Motor neuron (in vitro differentiated cells): ENCODE measurements around the gene BIN1. TPM values are rescaled to one million over a fixed set of nuclear protein-coding genes. Genes with fewer than 3 reads are reported as not detected.
A peak's percentile ranks its signal among the peaks of the same experiment; 100 is the strongest.

Source experiments
- ATAC-seq, 8 experiments: fragments of 200-7000 bp; cut with Tn5 transposase; replicated peaks in 6 of 8; 2 replicates each; pipeline ENCODE4 v1.8.0; 2021; ENCODE audit warnings: mild to moderate bottlenecking in 8 of 8, moderate library complexity in 8 of 8
- H3K27ac ChIP-seq, 2 donors: fragments of 250-450 bp; sonication (Bioruptor Pico); 2 replicates each; pipeline ENCODE4 v1.9.0; 2021; ENCODE audit warnings: antibody characterized with exemption in 2 of 2, mild to moderate bottlenecking in 2 of 2, moderate library complexity in 1 of 2
- H3K4me1 ChIP-seq, 2 donors: fragments of 250-450 bp; sonication (Bioruptor Pico); replicated peaks in 1 of 2; 2 replicates each; pipeline ENCODE4 v1.6.1; 2021; ENCODE audit warnings: antibody characterized with exemption in 2 of 2, mild to moderate bottlenecking in 2 of 2, moderate library complexity in 1 of 2
- H3K4me3 ChIP-seq, 5 donors: fragments of 250-450 bp; sonication (Bioruptor Pico); 2 replicates each; pipeline ENCODE4 v1.9.0; 2021; ENCODE audit warnings: antibody characterized with exemption in 5 of 5, mild to moderate bottlenecking in 5 of 5, moderate library complexity in 4 of 5
- WGBS, 10 experiments: fragments of 450-650 bp; shearing (Covaris generic); methylation state at CpG; one replicate each; pipeline ENCODE4 v1.0.0; 2022; 5-methylcytosine and 5-hydroxymethylcytosine counted together
- in situ Hi-C, 9 experiments: fragments of 400-800 bp; cut with MboI; loops; one replicate each; pipeline ENCODE4 v1.15.0; 2021; ENCODE audit warnings: low sequenced_read_pairs in 9 of 9, low pct_unique_long_range_greater_than_20kb in 2 of 9; ENCODE audit not compliant: unreplicated experiment in 9 of 9
- total RNA-seq, 8 experiments: library from RNA; unstranded; fragments of 300-600 nt; gene quantifications; 2 replicates each; pipeline versions ENCODE4 v1.2.3 to v1.2.4, GENCODE V29; 2022

The BIN1 gene
- total RNA-seq, 8 experiments from 2014 or later, result 44.7 to 107 (median 49.6) TPM

DNA sequence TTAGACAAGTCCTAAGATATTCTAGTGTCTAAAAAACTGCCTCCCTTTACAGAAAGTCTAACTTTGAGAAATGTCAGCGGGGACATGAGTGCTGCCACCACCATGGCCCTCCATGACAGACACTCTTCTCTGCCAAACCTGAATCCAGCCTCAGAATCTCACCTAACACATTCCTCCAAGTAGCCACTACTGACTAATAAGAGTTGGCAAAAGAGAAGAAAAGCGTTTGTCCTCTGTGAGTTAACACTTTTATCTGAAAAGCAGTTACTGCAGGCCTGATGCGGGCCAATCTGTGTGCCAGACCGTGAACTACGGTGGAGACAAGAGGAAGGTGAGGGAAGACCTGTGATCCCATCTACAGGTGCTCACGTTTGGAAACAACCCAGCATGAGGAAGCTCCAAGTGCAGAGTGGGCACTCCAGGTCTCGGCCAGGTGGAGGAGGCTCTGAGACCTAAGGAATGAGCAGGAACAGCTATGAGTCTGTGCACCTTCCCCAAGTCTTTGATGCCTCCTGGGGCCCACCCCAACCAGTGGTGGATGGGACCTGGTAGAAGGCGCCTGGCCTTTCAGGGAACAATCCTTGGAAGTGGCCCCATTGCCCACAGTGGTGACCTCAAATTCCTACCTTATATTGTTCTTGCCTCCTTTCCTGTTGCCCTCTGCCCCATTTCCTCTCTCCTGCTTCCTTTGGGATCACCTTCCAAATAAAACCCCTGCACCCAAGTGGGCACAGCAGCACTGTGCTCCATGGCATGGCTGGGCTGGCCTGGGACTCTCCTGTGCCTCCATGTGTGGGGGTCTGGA is 91.6 kb downstream of the BIN1 start:
- in situ Hi-C loops, result no loop called here
- H3K27ac ChIP-seq, result no peak overlapping the region
- no peak overlapping the region for H3K4me3 ChIP-seq
- ATAC-seq, result no peak
- WGBS, 10 experiments, result 62 to 100% (median 83%) methylated on average over 1 to 7 of the region's 8 CpGs; no CpG with 5 or more reads in 4 of the 10 experiments
- no peaks in the 10 kb centered on the region for H3K4me1 ChIP-seq

DNA sequence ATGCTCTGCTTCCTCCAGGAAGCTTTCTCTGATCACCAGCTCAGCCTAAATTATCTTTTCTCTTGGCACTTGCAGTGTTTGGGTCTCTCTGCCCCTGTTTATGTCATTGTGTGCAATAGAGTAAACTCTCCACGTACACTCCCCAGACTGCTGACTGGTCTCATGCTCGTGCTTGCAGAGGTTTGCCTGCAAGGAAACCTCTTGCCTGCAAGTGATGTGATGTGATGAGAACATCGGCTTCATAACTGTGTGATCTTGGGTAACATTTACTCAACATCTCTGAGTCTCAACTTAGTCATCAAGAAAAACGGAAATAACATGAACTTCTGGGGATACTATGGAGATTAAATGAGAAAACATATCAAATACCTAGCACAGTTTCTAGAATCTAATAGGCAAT is 92.3 kb downstream of the BIN1 start:
- in situ Hi-C loops, result no loop called here
- Histone ChIP-seq H3K4me1 (no peaks in the 10 kb centered on the region), H3K4me3 (no peak overlapping the region), H3K27ac (no peak overlapping the region)
- WGBS, 10 experiments, result 0 to 76% (median 58%) methylated on average over 2 to 4 of the region's 4 CpGs; no CpG with 5 or more reads in 3 of the 10 experiments
- peak in 4 of 8 experiments; percentile 34 to 88 (median 52) for ATAC-seq

DNA sequence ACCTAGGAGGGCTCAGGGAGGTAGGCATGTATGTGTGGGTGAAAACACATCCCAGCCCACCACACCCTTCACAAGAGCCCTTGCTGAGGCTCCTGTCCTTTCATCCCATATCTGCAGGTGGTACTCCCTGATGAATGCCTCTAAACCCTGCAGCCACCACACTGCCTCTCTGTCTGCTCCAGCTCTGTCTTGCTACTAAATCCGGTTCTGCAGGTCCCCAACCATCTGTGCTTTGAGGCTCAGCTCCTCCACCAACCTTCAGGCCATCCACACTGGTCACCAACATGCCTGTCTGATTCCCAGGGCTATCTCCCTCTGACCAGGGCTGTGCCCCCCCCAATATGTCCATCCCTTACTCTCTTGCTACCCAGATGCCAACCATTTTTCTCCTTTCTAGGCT is 92.7 kb downstream of the BIN1 start:
- Histone ChIP-seq H3K4me3 (no peak overlapping the region), H3K4me1 (no peaks in the 10 kb centered on the region), H3K27ac (no peak overlapping the region)
- 17 to 63% methylated on average over 1 of the region's 1 CpG; no CpG with 5 or more reads in 8 of the 10 experiments for WGBS, 10 experiments
- in situ Hi-C loops, result no loop called here
- no peak for ATAC-seq

DNA sequence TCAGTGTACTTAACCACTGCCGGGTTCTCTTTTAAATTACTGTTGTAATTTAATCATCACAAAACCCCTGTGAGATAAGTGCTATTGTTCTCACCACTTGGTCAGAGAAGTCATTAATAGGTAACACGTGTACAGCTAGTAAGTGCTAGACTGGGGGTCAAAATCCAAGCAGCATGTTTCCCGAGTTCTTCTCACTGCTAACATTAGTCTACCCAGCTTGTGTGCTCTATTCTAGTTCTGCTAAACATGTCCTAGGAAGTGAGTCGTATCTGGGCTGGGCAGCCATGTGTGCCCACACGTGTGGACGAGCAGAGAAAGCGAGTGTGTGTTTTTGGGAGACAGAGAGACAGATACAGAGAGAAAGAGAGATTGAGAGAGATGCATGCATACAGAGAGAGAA is 94.1 kb downstream of the BIN1 start:
- H3K4me1 ChIP-seq, result no peaks in the 10 kb centered on the region
- H3K27ac ChIP-seq, result no peak overlapping the region
- 28 to 100% (median 71%) methylated on average over 1 to 7 of the region's 7 CpGs for WGBS, 10 experiments
- no peak for ATAC-seq
- H3K4me3 ChIP-seq, result no peak overlapping the region
- in situ Hi-C loops, result no loop called here

DNA sequence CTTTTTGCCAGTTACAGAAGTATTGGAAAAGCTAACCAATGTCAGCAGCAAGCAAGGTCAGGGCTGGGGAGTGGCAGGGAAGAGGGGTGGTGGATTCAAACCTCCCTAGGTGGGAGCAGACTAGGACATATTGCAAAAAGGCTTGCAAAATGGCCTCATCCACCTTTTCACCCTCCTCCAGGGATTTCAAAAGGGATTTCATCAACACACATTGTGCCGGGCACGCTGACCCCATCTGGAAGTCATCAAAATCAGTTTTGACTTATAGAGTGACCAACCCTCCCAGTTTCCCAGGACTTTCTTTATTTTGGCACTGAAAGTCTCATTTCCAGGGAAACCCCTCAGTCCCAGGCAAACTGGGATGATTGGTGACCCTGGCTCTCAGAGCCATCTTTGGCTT is 94.7 kb downstream of the BIN1 start:
- H3K27ac ChIP-seq, result no peak overlapping the region
- H3K4me1 ChIP-seq, result no peaks in the 10 kb centered on the region
- in situ Hi-C loops, result no loop called here
- no peak overlapping the region for H3K4me3 ChIP-seq
- WGBS, 10 experiments, result 7 to 100% (median 79%) methylated on average over 1 to 2 of the region's 2 CpGs; no CpG with 5 or more reads in 4 of the 10 experiments
- peak in 1 of 8 experiments; percentile 17 for ATAC-seq

DNA sequence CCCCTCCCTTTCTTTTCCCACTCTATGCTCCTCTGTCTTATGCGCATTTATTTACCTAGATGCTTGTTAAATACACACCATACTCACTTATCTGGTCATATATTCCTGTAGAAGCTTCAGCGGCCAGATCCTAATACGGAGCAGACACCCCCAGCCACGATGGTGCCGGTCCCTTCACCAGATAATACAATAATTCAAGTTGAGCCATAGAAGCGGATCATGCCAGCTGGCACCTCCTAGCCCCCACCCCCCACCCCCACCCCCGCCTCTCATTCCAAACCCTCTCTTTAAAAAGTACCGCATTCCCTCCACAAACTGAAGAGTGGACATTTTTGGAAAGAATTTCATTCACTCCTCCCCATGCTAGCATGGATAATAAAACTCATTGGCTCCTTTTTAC is 95.2 kb downstream of the BIN1 start:
- Histone ChIP-seq H3K27ac (no peak overlapping the region), H3K4me1 (no peaks in the 10 kb centered on the region), H3K4me3 (no peak overlapping the region)
- peak in 1 of 8 experiments; percentile 18 for ATAC-seq
- in situ Hi-C loops, result no loop called here
- 14 to 100% (median 96%) methylated on average over 1 to 5 of the region's 8 CpGs; no CpG with 5 or more reads in 3 of the 10 experiments for WGBS, 10 experiments

DNA sequence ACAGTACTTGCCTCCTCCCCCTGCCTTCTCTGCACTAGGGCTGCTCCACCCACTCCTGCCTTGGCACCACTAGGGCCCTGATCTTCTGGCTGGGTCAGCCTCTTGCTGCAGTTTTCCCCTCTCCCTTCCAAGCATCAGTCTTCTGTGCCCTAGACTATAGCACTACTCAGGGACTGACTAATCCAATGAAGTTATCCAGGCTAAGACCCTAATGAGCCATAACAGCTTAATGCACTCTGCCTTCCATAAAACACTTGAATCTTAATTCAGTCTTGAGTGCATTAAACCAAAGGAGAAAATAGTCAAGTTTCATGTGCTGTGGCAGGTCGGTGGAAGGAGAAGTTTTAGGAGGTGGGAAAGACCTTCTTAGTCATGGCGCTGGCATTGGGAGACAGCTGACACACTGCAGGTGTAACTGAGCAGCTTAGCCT is 95.7 kb downstream of the BIN1 start:
- Histone ChIP-seq H3K27ac (no peak overlapping the region), H3K4me1 (no peaks in the 10 kb centered on the region), H3K4me3 (no peak overlapping the region)
- ATAC-seq, result peak in 2 of 8 experiments; percentile 25 to 27
- 40 to 93% (median 73%) methylated on average over 1 to 2 of the region's 2 CpGs; no CpG with 5 or more reads in 3 of the 10 experiments for WGBS, 10 experiments
- in situ Hi-C loops, result no loop called here

DNA sequence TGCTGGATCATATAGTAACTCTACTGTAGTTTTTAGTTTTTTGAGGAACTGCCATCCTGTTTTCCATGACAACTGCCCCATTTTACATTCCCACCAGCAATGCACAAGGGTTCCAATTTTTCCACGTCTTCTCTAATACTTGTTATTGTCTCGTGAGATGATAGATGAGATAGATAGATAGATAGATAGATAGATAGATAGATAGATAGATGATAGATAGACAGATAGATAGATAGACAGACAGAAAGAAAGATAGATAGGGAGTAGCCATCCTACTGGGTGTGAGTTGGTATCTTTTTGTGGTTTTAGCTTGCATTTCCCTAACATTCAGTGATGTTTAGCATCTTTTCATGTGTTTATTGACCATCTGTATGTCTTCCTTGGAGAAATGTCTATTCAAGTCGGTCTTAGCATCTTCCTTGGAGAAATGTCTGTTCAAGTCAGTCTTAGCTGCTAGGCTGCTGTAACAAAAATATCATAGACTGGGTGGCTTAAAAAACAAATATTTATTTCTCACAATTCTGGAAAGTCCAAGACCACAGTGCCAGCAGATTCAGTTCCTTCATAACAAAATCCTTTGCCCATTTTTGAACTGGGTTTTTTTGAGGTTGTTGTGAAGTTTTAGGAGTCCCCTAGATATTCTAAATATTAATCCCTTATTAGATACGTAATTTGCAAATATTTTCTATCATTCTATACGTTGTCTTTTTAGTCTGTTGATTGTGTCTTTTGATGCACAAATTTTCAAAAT is 98.5 kb downstream of the BIN1 start:
- Histone ChIP-seq H3K4me1 (no peaks in the 10 kb centered on the region), H3K27ac (no peak overlapping the region), H3K4me3 (no peak overlapping the region)
- no peak for ATAC-seq
- in situ Hi-C loops, result no loop called here
- WGBS, 10 experiments, result 35 to 93% (median 76%) methylated on average over 2 to 5 of the region's 5 CpGs; no CpG with 5 or more reads in 1 of the 10 experiments

DNA sequence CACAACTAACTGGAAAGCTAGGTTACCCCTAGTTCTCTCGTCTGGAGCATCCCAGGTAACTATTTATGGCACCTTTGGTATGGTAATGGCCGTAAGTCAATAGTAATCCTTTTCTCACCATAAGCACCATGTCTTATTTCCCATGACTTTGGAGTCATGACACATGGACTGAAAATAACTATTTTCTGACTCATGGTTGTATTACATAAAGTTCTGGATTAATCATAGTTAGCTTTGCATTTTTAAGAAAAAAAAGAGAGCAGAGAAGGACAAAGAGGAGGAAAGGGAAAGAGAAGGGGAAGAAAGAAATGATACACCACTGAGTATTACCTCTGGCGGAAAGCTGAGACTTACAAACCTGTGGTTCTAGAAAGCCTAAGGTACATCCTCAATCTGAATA is 99.3 kb downstream of the BIN1 start:
- no peak overlapping the region for H3K4me3 ChIP-seq
- H3K4me1 ChIP-seq, result no peaks in the 10 kb centered on the region
- WGBS, 10 experiments, result 6 to 100% (median 63%) methylated on average over 1 to 3 of the region's 3 CpGs
- no peak overlapping the region for H3K27ac ChIP-seq
- in situ Hi-C loops, result no loop called here
- peak in 2 of 8 experiments; percentile 57 to 79 for ATAC-seq

DNA sequence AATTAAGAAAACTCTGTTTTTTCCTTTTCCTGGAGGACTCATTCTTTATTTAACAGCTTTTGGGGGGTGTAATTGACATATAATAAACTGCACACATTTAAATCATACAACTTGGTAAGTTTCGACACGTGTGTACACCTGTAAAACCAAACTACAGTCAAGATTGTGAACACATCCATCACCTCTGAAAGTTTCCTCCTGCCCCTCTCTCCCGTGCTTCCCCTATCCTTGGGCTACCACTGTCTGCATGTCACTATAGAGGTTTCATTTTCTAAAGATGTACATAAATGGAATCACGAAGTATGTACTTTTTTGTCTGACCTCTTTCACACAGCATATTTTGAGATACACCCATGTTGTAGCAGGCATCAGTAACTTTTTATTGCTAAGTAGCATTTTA is 100.0 kb downstream of the BIN1 start:
- Histone ChIP-seq H3K4me3 (no peak overlapping the region), H3K27ac (no peak overlapping the region), H3K4me1 (no peaks in the 10 kb centered on the region)
- in situ Hi-C loops, result no loop called here
- 47 to 100% (median 75%) methylated on average over 1 to 4 of the region's 4 CpGs; no CpG with 5 or more reads in 1 of the 10 experiments for WGBS, 10 experiments
- ATAC-seq, result no peak

DNA sequence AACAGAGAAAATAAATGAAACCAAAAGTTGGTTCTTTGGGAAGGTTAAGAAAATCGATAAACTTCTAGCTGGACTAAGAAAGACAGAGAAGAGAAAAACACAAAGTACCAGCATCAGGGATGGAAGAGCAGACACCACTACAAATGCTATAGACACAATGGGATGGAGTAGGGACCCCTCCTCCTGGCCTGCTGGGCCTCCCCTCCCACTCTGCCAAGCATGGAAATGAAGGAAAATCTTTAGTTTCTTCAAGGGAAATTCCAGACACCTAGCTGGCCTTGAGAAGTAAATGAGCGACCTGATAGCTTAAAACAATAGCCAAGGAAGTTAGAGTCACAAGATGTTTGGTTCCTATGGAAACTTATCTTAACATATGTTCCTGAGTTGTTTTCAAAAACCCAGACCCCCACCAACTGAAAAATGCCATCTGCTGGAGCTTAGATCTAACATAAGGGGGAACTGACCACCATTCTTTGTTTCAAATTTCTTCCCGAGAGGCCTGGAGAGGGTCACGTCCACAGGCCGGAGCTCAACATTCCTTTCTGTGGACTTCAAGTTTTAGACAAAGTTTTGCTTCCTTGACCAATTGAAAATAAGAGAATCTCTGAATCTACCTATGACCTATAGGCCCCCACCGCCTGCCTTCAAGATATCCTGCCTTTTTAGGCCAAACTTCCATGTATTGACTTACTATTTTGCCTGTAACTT is 101.9 kb downstream of the BIN1 start:
- in situ Hi-C loops, result no loop called here
- 26 to 96% (median 79%) methylated on average over 1 to 6 of the region's 6 CpGs for WGBS, 10 experiments
- H3K27ac ChIP-seq, result no peak overlapping the region
- H3K4me3 ChIP-seq, result no peak overlapping the region
- no peak for ATAC-seq
- H3K4me1 ChIP-seq, result no peaks in the 10 kb centered on the region

DNA sequence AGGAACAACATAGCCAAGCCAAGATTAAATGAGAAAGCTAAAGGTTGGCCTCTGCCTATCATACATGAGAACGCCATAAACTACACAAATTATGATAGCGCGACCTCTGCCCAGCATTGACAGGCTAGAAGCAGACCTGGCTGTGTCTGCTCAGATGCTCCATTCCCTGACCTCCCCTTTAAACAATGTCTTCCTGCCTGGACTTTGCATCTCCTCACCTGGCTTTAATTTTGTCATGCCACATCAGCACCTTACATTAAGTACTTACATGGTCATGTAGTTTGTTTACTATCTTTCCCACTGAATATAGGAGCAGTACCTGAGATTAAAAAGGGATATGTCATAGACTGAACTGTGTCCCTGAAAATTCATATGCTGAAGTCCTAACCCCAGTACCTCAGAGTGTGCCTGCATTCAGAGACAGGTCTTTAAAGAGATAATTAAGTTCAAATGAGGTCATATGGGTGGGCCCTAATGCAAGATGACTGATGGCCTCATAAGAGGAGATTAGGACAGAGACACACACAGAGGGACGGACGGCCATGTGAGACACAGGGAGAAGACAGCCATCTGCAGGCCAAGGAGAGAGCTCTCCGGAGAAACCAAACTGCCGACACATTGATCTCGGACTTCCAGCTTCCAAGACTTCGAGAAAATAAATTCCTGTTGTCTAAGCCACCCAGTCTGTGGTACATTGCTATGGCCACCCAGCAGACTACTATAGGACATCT is 103.7 kb downstream of the BIN1 start:
- in situ Hi-C loops, result no loop called here
- WGBS, 10 experiments, result 47 to 97% (median 83%) methylated on average over 3 to 8 of the region's 9 CpGs

More for the DNA sequence above, 103.7 kb downstream of the BIN1 start:
- Histone ChIP-seq H3K4me3 (no peak overlapping the region), H3K27ac (no peak overlapping the region), H3K4me1 (no peaks in the 10 kb centered on the region)
- peak in 2 of 8 experiments; percentile 70 to 89 for ATAC-seq
